GM12891 (cell line): ENCODE results near the gene BCAR3.

Experiments used
- DNase-seq: peaks from one replicate; pipeline ENCODE4 v3.0.0; 2011; ENCODE audit warnings: low spot score; ENCODE audit not compliant: insufficient read length
- FAIRE-seq: peaks from 2 replicates; lab custom pipeline; 2011; peaks lifted over from hg19 to GRCh38; lab: Jason Lieb, UNC
- PAX5 ChIP-seq: IDR thresholded peaks from 2 replicates; pipeline ENCODE4 v1.6.1; 2011; ENCODE audit warnings: low read length, moderate library complexity, mild to moderate bottlenecking; ENCODE audit not compliant: insufficient read depth, severe bottlenecking
- POLR2A ChIP-seq: IDR thresholded peaks from 2 replicates; pipeline ENCODE4 v1.6.1; 2011; ENCODE audit warnings: low read depth, low read length, control low read depth
- POLR2AphosphoS5 ChIP-seq: IDR thresholded peaks from 2 replicates; pipeline ENCODE4 v1.6.1; 2011; ENCODE audit warnings: low read depth, low read length, control low read depth
- POU2F2 ChIP-seq: IDR thresholded peaks from 2 replicates; pipeline ENCODE4 v1.6.1; 2011; ENCODE audit warnings: low read depth, mild to moderate bottlenecking, control low read depth, low read length, moderate library complexity
- SPI1 ChIP-seq: IDR thresholded peaks from 2 replicates; pipeline ENCODE4 v1.6.1; 2011; ENCODE audit warnings: low read depth, low read length, control low read depth
- TAF1 ChIP-seq: IDR thresholded peaks from 2 replicates; pipeline ENCODE4 v1.6.1; 2011; ENCODE audit warnings: low read depth, low read length, control low read depth

BCAR3 gene

DNA sequence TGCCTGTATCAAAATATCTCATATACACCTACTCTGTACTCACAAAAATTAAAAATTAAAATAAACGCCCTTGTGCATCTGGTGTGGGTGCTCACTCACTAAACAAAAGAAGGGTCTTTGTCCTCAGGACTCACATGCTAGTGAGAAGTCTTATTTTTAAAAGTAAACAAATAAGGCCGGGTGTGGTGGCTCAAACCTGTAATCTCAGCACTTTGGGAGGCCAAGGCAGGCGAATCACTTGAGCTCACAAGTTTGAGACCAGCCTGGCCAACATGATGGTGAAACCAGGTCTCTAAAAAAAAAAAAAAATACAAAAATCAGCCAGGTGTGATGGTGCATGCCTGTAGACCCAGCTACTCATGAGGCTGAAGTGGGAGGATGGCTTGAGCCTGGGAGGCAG is 51.5 kb downstream of the BCAR3 start:
- DNase-seq, result no peak
- TF ChIP-seq POU2F2 (no peak), POLR2AphosphoS5 (no peak), TAF1 (no peak), PAX5 (no peak), SPI1 (no peak), POLR2A (no peak)
- FAIRE-seq, result no peak

DNA sequence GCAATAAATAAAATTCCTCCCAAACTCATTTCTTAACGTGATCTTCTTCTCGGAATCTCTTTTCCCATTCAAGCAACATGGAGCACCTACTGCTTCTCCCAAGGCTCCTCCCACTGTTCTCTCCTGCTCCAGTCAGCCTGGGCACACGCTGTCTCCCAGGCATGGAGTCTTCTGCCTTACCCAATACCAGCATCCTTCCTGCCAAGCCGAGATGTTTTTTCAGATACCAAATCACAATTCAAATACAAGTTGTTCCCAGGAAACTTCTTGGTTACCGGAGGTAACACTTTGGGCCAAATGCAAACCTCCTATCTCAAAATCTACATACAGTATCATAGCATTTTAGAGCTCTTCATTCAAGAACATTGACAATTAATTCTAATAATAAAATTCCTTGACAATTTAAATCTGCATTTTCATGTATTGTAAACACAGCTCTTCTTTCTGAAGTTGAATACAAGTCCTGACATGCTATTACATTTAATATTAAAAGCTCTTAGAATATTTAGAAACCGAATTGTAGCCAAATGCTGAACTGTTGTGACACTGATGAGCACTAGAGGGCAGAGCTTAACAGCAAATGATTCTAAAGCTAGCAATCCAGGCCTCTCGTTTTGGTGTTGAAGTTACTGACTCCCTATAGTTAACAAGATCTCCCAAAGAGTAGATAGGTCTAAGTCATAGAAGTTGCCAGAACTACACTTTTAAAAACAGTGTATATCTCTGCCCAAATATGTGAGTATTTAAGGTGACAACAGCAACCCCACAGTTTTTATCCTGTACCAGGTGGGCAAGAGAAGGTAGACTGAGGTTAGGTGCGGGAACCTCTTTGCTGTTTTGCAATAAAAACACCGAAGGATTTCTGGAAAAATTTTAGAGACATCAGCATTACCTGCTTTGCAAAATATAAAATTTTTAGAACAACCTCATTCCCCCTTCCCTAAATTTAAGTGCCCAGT is 52.3 kb downstream of the BCAR3 start:
- DNase-seq (peak; percentile 39), FAIRE-seq (peak; percentile 61)
- TF ChIP-seq PAX5, result no peak
- TF ChIP-seq TAF1, result no peak
- TF ChIP-seq POU2F2, result no peak
- TF ChIP-seq POLR2AphosphoS5, result no peak
- no peak for TF ChIP-seq POLR2A
- TF ChIP-seq SPI1, result no peak

DNA sequence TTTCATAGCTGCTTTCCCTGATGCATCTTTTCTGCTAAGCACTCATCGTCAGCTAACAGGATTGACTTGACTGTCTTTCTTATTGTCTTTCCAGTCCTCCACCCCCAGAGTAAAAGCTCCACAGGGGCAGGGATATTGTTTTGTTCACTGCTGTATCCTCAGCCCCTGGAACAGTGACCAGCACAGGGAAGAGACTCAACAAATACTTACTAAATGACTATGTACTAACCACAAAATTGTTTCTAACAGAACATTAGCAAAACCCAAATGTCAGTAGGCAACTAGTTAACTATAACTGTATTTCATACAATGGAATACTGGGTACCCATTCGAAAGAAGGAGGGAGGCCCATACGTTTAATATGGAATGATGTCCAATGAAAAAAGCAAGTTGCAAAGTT is 53.0 kb downstream of the BCAR3 start:
- TF ChIP-seq SPI1 (no peak), TAF1 (no peak), POLR2A (no peak), POLR2AphosphoS5 (no peak), PAX5 (no peak), POU2F2 (no peak)
- FAIRE-seq (no peak), DNase-seq (no peak)

DNA sequence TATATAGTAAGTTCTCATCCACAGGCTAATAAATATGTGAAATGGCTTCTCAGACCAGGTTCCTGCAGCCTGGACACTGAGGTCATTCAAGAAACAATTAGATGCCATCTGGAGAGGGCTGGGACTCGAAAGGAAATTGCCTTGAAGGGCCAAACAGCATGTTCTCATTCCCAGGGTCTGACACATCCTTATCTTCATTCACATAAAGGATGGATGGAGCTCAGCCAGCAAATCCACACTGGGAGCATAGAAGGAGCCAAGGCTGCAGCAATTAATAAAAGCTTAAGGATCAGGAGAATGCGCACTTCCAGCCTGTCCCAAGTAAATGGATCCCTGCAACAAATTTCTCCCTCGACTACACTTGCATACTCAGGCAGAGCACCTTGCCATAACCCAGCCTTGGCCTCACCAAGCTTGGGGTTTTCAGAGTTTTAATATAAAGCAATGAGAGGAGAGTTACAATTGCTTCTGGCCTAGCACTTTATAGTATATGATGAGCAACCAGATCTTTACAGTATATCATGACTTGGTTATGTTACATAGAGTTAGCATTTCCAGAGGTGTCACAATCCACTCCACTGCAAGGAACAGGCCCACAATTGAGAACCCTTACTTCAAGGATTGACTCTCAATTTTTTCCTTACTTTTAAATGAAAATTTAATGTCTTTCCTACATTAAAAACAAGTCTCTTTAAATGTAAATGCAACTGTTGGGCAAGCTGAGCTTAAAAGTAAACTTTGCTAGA is 55.9 kb downstream of the BCAR3 start:
- DNase-seq, result no peak
- no peak for FAIRE-seq
- TF ChIP-seq POLR2AphosphoS5 (no peak), POLR2A (no peak), TAF1 (no peak), PAX5 (no peak), POU2F2 (no peak), SPI1 (no peak)

DNA sequence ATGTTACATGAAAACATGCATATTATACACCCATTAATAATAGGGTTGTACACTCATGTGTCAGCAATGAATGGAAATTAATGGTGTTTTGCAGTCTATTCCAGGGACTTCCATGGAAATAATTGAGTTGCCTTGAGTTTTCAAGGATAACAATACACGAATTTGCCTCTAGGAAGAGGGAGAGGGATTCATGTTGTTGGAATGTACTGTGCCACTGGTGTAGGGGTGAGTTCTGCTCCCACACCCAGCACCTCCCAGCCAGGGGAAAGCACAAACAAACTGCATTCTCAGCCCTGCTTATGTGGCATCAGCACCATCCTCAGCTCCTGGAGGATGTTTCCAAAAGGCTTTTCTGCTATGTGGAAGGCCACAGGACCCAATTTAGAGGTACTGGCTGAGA is 57.8 kb downstream of the BCAR3 start:
- no peak for DNase-seq
- no peak for FAIRE-seq
- TF ChIP-seq POLR2AphosphoS5, result no peak
- TF ChIP-seq PAX5, result no peak
- no peak for TF ChIP-seq SPI1
- no peak for TF ChIP-seq POLR2A
- no peak for TF ChIP-seq POU2F2
- TF ChIP-seq TAF1, result no peak

DNA sequence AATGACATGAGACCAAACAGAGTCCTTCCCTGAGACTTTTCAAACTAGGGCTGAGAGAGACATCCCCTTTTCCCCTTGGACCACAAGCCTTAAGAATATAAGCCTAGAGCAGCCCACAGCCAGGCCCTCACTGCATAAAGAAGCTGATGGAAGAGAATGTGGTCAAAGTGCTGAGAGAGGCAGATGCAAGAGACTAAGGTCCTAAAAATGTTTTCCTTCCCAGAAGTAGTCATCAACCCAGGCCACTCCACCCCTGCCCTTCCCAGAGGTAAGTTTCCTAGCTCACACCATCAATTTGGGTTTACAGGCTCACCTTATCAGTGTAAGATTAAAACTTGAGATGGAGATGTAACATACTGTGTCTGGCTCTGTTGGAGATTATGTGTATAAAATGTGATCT is 58.2 kb downstream of the BCAR3 start:
- TF ChIP-seq TAF1, result no peak
- no peak for TF ChIP-seq SPI1
- no peak for TF ChIP-seq POLR2A
- TF ChIP-seq PAX5, result no peak
- TF ChIP-seq POLR2AphosphoS5, result no peak
- no peak for TF ChIP-seq POU2F2
- no peak for DNase-seq
- no peak for FAIRE-seq

DNA sequence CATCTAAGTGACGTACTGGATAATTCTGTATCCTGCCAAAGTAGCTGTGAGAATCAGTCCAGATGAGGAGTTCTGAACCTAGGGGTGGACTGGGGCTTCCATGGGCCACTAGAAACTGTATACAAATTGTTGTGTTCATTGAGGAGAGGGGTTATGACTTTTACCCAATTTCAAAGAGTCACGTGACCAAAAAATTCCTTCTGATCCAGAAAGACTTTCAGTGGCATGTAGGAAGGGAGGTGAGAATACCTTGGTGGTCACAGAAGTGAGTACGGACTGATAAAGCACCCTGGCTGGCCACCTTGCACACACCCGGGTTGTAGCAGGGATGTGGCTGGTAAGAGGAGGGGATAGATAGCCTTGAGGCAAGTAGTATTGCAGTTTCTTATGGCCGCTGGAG is 60.4 kb downstream of the BCAR3 start:
- FAIRE-seq (no peak), DNase-seq (no peak)
- TF ChIP-seq PAX5 (no peak), POU2F2 (no peak)

DNA sequence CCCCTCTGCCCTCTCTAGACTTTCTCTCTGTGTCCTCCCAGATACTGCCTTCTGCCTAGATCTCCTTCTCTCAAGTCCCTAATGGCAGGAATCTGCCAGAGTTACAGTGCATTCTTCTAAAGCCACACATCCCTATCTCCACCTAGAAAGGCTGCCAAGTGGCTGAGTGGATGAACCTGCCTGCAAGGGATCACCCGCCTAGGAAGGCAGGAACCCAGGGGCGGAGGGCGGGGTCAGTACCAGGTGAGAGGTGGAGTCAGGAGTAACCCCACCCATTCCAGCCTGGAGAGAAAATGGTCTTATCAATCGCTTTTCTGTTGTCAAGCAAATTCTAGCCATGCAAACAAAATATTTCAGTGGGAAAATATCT is 60.8 kb downstream of the BCAR3 start:
- TF ChIP-seq POLR2AphosphoS5 (no peak), POU2F2 (no peak), SPI1 (no peak), TAF1 (no peak), PAX5 (no peak), POLR2A (no peak)
- no peak for FAIRE-seq
- no peak for DNase-seq

DNA sequence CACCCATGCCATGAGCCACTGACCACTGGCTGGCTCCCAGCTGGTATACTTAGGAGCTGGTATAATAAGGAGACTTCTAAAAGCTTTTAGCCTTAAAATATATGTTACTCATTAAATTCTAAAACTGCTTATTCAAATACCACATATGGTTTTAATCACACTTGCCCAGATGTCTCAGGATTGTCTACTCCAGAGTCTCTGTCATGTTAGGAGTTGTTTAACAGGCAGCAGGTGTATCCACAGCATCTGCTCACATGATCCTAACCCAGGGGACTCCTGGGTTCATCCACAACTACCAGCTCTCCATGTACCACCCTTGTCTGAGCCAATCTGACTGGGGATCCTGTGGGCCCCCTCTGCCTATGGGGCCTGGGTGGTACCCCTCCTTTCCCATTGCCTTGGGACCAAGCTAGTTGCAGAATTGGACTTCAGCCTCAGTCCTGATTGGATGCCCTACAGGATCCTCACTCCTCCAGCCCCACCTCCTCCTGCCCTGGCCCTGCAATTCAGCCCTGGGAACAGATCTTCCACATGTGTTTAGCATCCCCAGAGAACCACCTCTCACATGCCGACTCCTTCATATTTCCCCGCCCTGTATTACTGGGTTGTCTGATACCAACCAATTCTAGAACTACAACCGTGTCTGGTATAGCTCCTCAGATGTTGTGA is 61.3 kb downstream of the BCAR3 start:
- DNase-seq, result no peak
- TF ChIP-seq TAF1, result no peak
- TF ChIP-seq POLR2A, result no peak
- TF ChIP-seq SPI1, result no peak
- no peak for TF ChIP-seq POU2F2
- TF ChIP-seq POLR2AphosphoS5, result no peak
- no peak for TF ChIP-seq PAX5
- FAIRE-seq, result no peak

DNA sequence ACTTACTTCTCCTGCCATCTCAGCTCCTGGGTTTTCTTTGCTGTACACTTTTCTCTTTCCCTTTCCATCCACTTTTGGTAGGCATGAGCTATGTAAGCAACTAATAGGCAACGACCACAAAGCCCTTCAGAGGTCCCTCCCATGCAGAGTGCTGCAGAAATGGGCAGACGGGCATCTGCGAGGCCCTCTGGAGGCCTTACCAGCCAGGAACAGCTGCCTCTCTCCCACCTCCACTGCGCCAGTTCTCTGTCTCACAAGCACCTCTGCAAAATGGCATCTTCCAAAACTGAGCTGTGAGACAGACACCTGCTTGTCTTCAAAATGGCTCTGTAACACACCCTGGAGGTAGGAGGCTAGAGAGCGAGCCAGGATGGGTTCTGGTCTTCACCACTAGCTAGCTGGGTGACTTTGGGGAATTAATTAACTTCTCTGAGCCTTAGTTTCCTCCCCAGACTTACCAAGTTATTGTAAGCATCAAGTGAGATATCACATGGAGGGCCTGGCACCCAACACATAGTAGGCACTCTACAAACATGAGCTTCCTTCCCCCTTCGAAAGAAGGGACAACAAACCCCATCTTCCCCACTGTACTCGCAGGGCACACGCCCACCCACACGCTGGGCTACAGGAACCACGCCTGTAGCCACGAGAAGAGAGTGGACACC is 62.0 kb downstream of the BCAR3 start:
- FAIRE-seq, result no peak
- no peak for DNase-seq
- TF ChIP-seq POLR2A (no peak), PAX5 (no peak), POU2F2 (no peak), TAF1 (no peak), SPI1 (no peak), POLR2AphosphoS5 (no peak)
